Measurements from ENCODE around the gene SLC46A1.

The SLC46A1 gene

DNA sequence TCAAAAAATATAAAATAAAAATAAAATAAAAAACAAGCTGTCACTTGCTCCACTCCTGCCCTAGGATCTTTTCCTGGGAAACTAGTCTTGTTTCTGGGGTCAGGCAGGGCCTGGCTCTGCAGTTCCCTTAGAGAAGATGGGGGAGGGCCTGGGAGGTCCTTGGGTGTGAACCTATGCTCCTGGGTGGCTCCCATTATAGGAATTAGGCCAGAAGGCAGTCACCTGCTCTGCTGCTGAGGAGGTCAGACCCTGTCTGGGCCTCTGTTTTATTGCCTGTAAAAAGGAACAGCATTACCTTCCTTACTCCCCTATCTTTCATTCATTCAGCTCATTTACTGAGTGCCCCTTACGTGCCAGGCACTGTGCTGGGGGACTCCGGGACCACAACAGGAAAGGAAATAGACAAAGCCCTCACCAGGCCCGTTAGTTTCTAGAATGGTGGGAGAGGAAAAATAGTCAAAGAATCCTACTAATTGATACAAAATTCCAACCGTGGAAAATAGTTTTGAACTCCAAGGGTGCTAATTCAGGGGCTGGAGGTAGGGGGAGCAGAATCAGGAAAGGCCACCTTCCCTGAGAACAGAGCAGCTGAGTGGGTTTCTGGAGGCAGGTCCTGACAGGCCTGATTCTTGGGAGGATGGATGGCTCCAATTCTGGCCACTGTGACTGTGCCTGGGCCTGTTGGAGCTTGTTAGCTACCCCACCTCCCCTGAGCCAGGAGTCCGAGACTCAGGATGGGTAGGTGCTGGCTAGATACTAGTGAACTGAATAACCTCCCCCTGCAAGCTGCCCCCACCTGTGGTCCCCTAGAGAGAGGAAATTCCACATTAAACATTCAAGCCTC is 1.3 kb upstream of the SLC46A1 start:
- no peaks in the 10 kb centered on the region for H3K9me3 ChIP-seq
- H3K4me1 ChIP-seq (ENCODE audit: control insufficient read depth in 1 of 2, insufficient read depth in 1 of 2, low read depth in 1 of 2, low read length in 1 of 2), result peaks cover 9 to 18% of the 10 kb centered on the region in 2 experiments
- no peak overlapping the region for H3K27ac ChIP-seq
- H3K27me3 ChIP-seq, result peaks cover 21% of the 10 kb centered on the region
- no peaks in the 10 kb centered on the region for H3K36me3 ChIP-seq
- no peak overlapping the region for H3K4me3 ChIP-seq (ENCODE audit: low read depth in 1 of 2, low read length in 1 of 2)
- TF ChIP-seq, protein P1, sequence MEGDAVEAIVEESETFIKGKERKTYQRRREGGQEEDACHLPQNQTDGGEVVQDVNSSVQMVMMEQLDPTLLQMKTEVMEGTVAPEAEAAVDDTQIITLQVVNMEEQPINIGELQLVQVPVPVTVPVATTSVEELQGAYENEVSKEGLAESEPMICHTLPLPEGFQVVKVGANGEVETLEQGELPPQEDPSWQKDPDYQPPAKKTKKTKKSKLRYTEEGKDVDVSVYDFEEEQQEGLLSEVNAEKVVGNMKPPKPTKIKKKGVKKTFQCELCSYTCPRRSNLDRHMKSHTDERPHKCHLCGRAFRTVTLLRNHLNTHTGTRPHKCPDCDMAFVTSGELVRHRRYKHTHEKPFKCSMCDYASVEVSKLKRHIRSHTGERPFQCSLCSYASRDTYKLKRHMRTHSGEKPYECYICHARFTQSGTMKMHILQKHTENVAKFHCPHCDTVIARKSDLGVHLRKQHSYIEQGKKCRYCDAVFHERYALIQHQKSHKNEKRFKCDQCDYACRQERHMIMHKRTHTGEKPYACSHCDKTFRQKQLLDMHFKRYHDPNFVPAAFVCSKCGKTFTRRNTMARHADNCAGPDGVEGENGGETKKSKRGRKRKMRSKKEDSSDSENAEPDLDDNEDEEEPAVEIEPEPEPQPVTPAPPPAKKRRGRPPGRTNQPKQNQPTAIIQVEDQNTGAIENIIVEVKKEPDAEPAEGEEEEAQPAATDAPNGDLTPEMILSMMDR (IDR thresholded peaks at IDR 0.05), result no peak

DNA sequence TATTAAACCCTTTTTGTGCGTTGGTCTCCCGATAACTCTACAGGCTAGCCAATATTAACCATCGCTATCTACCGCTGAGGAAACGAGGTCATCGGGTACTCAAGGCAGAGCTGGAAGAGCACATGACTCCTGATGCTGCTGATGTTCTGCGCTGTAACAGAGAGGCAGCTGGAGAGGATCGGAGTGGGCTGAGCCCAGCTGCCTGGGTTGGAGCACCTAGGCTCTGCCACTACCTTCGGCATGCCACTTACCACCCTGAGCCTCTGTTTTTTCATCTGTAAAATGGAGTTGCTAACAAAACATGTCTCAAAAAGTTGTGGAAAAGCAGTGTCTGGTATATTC is 432 bp upstream of the SLC46A1 start:
- no peak overlapping the region for H3K27ac ChIP-seq
- H3K27me3 ChIP-seq, result peaks cover 21% of the 10 kb centered on the region
- TF ChIP-seq, protein P1 (IDR thresholded peaks at IDR 0.05), result no peak
- peaks cover 9 to 18% of the 10 kb centered on the region in 2 experiments for H3K4me1 ChIP-seq (ENCODE audit: control insufficient read depth in 1 of 2, insufficient read depth in 1 of 2, low read depth in 1 of 2, low read length in 1 of 2)
- H3K4me3 ChIP-seq (ENCODE audit: low read depth in 1 of 2, low read length in 1 of 2), result no peak overlapping the region
- no peaks in the 10 kb centered on the region for H3K9me3 ChIP-seq
- no peaks in the 10 kb centered on the region for H3K36me3 ChIP-seq

- TF ChIP-seq, protein P1 (IDR thresholded peaks at IDR 0.05), result no peak
Observed at GRCh38 chr17:28404812-28405570, 1.0 kb downstream of the SLC46A1 start.

GRCh38 chr17:28404461-28404811 is 1.6 kb downstream of the SLC46A1 start:
- H3K36me3 ChIP-seq, result no peaks in the 10 kb centered on the region
- H3K4me1 ChIP-seq (ENCODE audit: control insufficient read depth in 1 of 2, insufficient read depth in 1 of 2, low read depth in 1 of 2, low read length in 1 of 2), result peaks cover 9 to 18% of the 10 kb centered on the region in 2 experiments
- peaks cover 21% of the 10 kb centered on the region for H3K27me3 ChIP-seq
- H3K27ac ChIP-seq, result no peak overlapping the region
- TF ChIP-seq, protein P1 (IDR thresholded peaks at IDR 0.05), result no peak
- no peaks in the 10 kb centered on the region for H3K9me3 ChIP-seq
- no peak overlapping the region for H3K4me3 ChIP-seq (ENCODE audit: low read depth in 1 of 2, low read length in 1 of 2)

More at GRCh38 chr17:28404812-28405570, 1.0 kb downstream of the SLC46A1 start:
- Histone ChIP-seq H3K27me3 (peaks cover 21% of the 10 kb centered on the region), H3K36me3 (no peaks in the 10 kb centered on the region), H3K4me1 (ENCODE audit: control insufficient read depth in 1 of 2, insufficient read depth in 1 of 2, low read depth in 1 of 2, low read length in 1 of 2) (peaks cover 9 to 18% of the 10 kb centered on the region in 2 experiments), H3K27ac (no peak overlapping the region), H3K4me3 (ENCODE audit: low read depth in 1 of 2, low read length in 1 of 2) (no peak overlapping the region), H3K9me3 (no peaks in the 10 kb centered on the region)

GRCh38 chr17:28404007-28404406 is 2.0 kb downstream of the SLC46A1 start:
- TF ChIP-seq, protein P1 (IDR thresholded peaks at IDR 0.05), result no peak
- peaks cover 21% of the 10 kb centered on the region for H3K27me3 ChIP-seq
- peaks cover 9 to 18% of the 10 kb centered on the region in 2 experiments for H3K4me1 ChIP-seq (ENCODE audit: control insufficient read depth in 1 of 2, insufficient read depth in 1 of 2, low read depth in 1 of 2, low read length in 1 of 2)
- H3K27ac ChIP-seq, result no peak overlapping the region
- H3K36me3 ChIP-seq, result no peaks in the 10 kb centered on the region
- no peak overlapping the region for H3K4me3 ChIP-seq (ENCODE audit: low read depth in 1 of 2, low read length in 1 of 2)
- no peaks in the 10 kb centered on the region for H3K9me3 ChIP-seq
